Measurements from ENCODE around the gene C20orf173. TPM values are rescaled to one million over a fixed set of nuclear protein-coding genes. Genes with fewer than 3 reads are reported as not detected.

The C20orf173 gene
- total RNA-seq, 2 donors from 2014 or later: not detected

- ATAC-seq (ENCODE audit: insufficient number of reproducible peaks, low FRiP score, low read depth): no peak
Observed at GRCh38 chr20:35562541-35563110, 33.2 kb upstream of the C20orf173 start.

GRCh38 chr20:35561671-35562070 is 32.2 kb upstream of the C20orf173 start:
- Histone ChIP-seq H3K4me1 (ENCODE audit: control insufficient read depth in 1 of 2, low read depth in 2 of 2) (no peaks in the 10 kb centered on the region), H3K36me3 (peaks cover 12% of the 10 kb centered on the region), H3K9me3 (no peaks in the 10 kb centered on the region), H3K27me3 (replicated peaks; ENCODE audit: insufficient read depth) (no peaks in the 10 kb centered on the region), H3K27ac (no peak overlapping the region), H3K4me3 (no peak overlapping the region)
- no peak for TF ChIP-seq CTCF (IDR thresholded peaks at IDR 0.05)
- ATAC-seq (ENCODE audit: insufficient number of reproducible peaks, low FRiP score, low read depth) (no peak), DNase-seq (ENCODE audit: low spot score) (no peak)

More at GRCh38 chr20:35562541-35563110, 33.2 kb upstream of the C20orf173 start:
- H3K9me3 ChIP-seq: no peaks in the 10 kb centered on the region
- H3K36me3 ChIP-seq: peaks cover 3% of the 10 kb centered on the region
- no peaks in the 10 kb centered on the region for H3K4me1 ChIP-seq (ENCODE audit: control insufficient read depth in 1 of 2, low read depth in 2 of 2)
- no peak for DNase-seq (ENCODE audit: low spot score)
- H3K27ac ChIP-seq: no peak overlapping the region
- TF ChIP-seq CTCF (IDR thresholded peaks at IDR 0.05): no peak
- no peaks in the 10 kb centered on the region for H3K27me3 ChIP-seq (replicated peaks; ENCODE audit: insufficient read depth)
- no peak overlapping the region for H3K4me3 ChIP-seq

- Histone ChIP-seq H3K4me3 (no peak overlapping the region), H3K9me3 (no peaks in the 10 kb centered on the region), H3K27me3 (replicated peaks; ENCODE audit: insufficient read depth) (no peaks in the 10 kb centered on the region), H3K4me1 (ENCODE audit: control insufficient read depth in 1 of 2, low read depth in 2 of 2) (no peaks in the 10 kb centered on the region), H3K36me3 (peaks cover 14% of the 10 kb centered on the region), H3K27ac (no peak overlapping the region)
- DNase-seq (ENCODE audit: low spot score) (no peak), ATAC-seq (ENCODE audit: insufficient number of reproducible peaks, low FRiP score, low read depth) (no peak)
- TF ChIP-seq CTCF (IDR thresholded peaks at IDR 0.05): no peak
Observed at GRCh38 chr20:35561268-35561667, 31.8 kb upstream of the C20orf173 start.

GRCh38 chr20:35560541-35560940 is 31.1 kb upstream of the C20orf173 start:
- no peak for TF ChIP-seq CTCF (IDR thresholded peaks at IDR 0.05)
- Histone ChIP-seq H3K27me3 (replicated peaks; ENCODE audit: insufficient read depth) (no peaks in the 10 kb centered on the region), H3K9me3 (no peaks in the 10 kb centered on the region), H3K4me3 (no peak overlapping the region), H3K4me1 (ENCODE audit: control insufficient read depth in 1 of 2, low read depth in 2 of 2) (no peaks in the 10 kb centered on the region), H3K36me3 (peaks cover 14% of the 10 kb centered on the region), H3K27ac (no peak overlapping the region)
- DNase-seq (ENCODE audit: low spot score) (no peak), ATAC-seq (ENCODE audit: insufficient number of reproducible peaks, low FRiP score, low read depth) (no peak)

GRCh38 chr20:35560105-35560511 is 30.7 kb upstream of the C20orf173 start:
- TF ChIP-seq CTCF (IDR thresholded peaks at IDR 0.05): no peak
- Histone ChIP-seq H3K27me3 (replicated peaks; ENCODE audit: insufficient read depth) (no peaks in the 10 kb centered on the region), H3K9me3 (no peaks in the 10 kb centered on the region), H3K4me3 (no peak overlapping the region), H3K27ac (no peak overlapping the region), H3K4me1 (ENCODE audit: control insufficient read depth in 1 of 2, low read depth in 2 of 2) (no peaks in the 10 kb centered on the region), H3K36me3 (peaks cover 16% of the 10 kb centered on the region)
- DNase-seq (ENCODE audit: low spot score) (no peak), ATAC-seq (ENCODE audit: insufficient number of reproducible peaks, low FRiP score, low read depth) (no peak)
